HepG2 (cell line): ENCODE results near the gene PHF5A.
"Not testable (repeated sequence)": the region's sequence is repeated elsewhere in the genome, so short reads cannot be mapped to it uniquely, and the experiment has no call there.

Source experiments
- CHCHD3 ChIP-seq: sonication (generic); formaldehyde crosslinking; IDR thresholded peaks from 2 replicates; pipeline ENCODE4 v1.8.0; 2022; ENCODE audit warnings: mild to moderate bottlenecking, missing genetic modification reagents, moderate library complexity
- CTCF ChIP-seq: sonication (generic); formaldehyde crosslinking; IDR thresholded peaks from 2 replicates; pipeline ENCODE4 v1.5.0; 2020; ENCODE audit warnings: mild to moderate bottlenecking, missing genetic modification reagents, moderate library complexity
- GABPA ChIP-seq, 2 experiments: IDR thresholded peaks; 2 replicates each; pipeline ENCODE4 v1.6.1; 2011 to 2016; ENCODE audit warnings: low read depth in 2 of 2, low read length in 1 of 2, missing biosample characterization in 1 of 2, missing genetic modification characterization in 1 of 2
- HNF1A ChIP-seq, 2 experiments: sonication (generic) in 1 of 2; formaldehyde crosslinking in 1 of 2; IDR thresholded peaks; 2 replicates each; pipeline versions ENCODE4 v1.4.0 to v1.6.1; 2016 to 2020; ENCODE audit warnings: borderline replicate concordance in 1 of 2, low read depth in 1 of 2, mild to moderate bottlenecking in 1 of 2, missing genetic modification reagents in 1 of 2
- KDM5B ChIP-seq: sonication (generic); formaldehyde crosslinking; IDR thresholded peaks from 2 replicates; pipeline ENCODE4 v1.4.0; 2020; ENCODE audit warnings: missing genetic modification reagents, mild to moderate bottlenecking, borderline replicate concordance
- NCOA2 ChIP-seq: sonication (generic); formaldehyde crosslinking; IDR thresholded peaks from 2 replicates; pipeline ENCODE4 v1.8.0; 2022; ENCODE audit warnings: inconsistent platforms
- SMAD3 ChIP-seq: sonication (generic); formaldehyde crosslinking; IDR thresholded peaks from 2 replicates; pipeline ENCODE4 v1.4.0; 2020; ENCODE audit warnings: missing genetic modification reagents
- TARDBP ChIP-seq: sonication (generic); formaldehyde crosslinking; IDR thresholded peaks from 2 replicates; pipeline ENCODE4 v1.8.0; 2022; ENCODE audit warnings: mild to moderate bottlenecking, missing genetic modification reagents
- TSC22D2 ChIP-seq: sonication (generic); formaldehyde crosslinking; IDR thresholded peaks from 2 replicates; pipeline ENCODE4 v1.5.1; 2020; ENCODE audit warnings: missing genetic modification reagents, mild to moderate bottlenecking, borderline replicate concordance
- U2AF1 ChIP-seq: fragments of 200-400 bp; formaldehyde crosslinking; optimal IDR thresholded peaks from 2 replicates; pipeline ENCODE3; 2017; ENCODE audit warnings: mild to moderate bottlenecking, low read depth, low read length
- ZNF670 ChIP-seq: sonication (generic); formaldehyde crosslinking; IDR thresholded peaks from 2 replicates; pipeline ENCODE4 v1.8.0; 2022; ENCODE audit warnings: mild to moderate bottlenecking, missing genetic modification reagents, borderline replicate concordance
- ZNF792 ChIP-seq: IDR thresholded peaks from 2 replicates; pipeline ENCODE4 v1.6.1; 2016

DNA sequence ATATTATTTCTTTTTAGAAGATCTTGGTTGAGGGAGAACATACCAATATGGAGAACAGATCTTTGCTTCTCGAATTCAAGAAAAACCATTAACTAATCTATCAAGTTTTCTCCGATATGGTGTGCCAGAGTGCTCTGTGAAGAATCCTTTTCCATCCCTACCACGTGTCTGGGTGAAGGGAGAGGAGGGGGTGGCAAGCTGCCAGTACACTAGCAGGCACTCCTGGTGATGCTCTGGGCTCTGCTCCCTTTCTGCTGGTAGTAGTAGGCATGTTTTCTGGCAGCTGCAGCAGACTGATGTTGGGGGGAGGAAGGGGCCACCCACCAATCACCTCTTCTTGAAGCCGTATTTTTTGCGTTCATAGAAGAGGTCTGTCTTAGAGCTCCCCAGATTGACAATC, 8.4 kb downstream of the PHF5A start:
- not testable (repeated sequence) for TF ChIP-seq CHCHD3; U2AF1; ZNF670 (CRISPR knock-in tag); CTCF (CRISPR knock-in tag); KDM5B (CRISPR knock-in tag); HNF1A (IDR thresholded peaks at IDR 0.05; ENCODE audit: low read depth); HNF1A (CRISPR knock-in tag; IDR thresholded peaks at IDR 0.05; ENCODE audit: borderline replicate concordance); GABPA (IDR thresholded peaks at IDR 0.05; ENCODE audit: low read depth, low read length); GABPA (CRISPR knock-in tag; IDR thresholded peaks at IDR 0.05; ENCODE audit: low read depth); TSC22D2 (CRISPR knock-in tag); SMAD3; ZNF792; NCOA2 (CRISPR knock-in tag); TARDBP (CRISPR knock-in tag)
